Posterior vena cava (tissue), 2 donors: ENCODE measurements around the gene PLPP3. TPM values are rescaled to one million over a fixed set of nuclear protein-coding genes. Genes with fewer than 3 reads are reported as not detected.
A peak's percentile ranks its signal among the peaks of the same experiment; 100 is the strongest.
"Not testable (repeated sequence)": the region's sequence is repeated elsewhere in the genome, so short reads cannot be mapped to it uniquely, and the experiment has no call there.

Experiments
- DNase-seq: peaks from one replicate; pipeline ENCODE4 v3.0.0-alpha.2; 2020; ENCODE audit warnings: low spot score
- intact Hi-C, 2 donors: fragments of 100-400 bp; cut with DNase I; formaldehyde crosslinking; loops; one replicate each; pipeline versions ENCODE4 v1.14.1 to v1.14.2; 2022 to 2023
- long read RNA-seq, 2 donors: library from polyadenylated mRNA; unstranded; transcript quantifications; one replicate each; pipeline ENCODE4 v2.0.0, GENCODE V29; 2020 to 2021
- total RNA-seq, 2 donors: library from RNA; stranded (reverse); fragmentation: NEBNext Ultra II Directional; extraction: Animal tissue kit (Norgen Biotek cat#: 25700); gene quantifications; one replicate each; pipeline ENCODE4 v1.2.1, GENCODE V29; 2021
- donor health status: DM: yes; HTN: yes; CAD: no.
- donor health status: DM: yes; HTN: yes; CAD: no.

The PLPP3 gene
- 100 to 1,000 TPM; 141 to 173 TPM for total RNA-seq
- long read RNA-seq, donor 1, transcript PLPP3-201 (6 exons, 3,292 nt) = major isoform, 30 of 51 reads
- long read RNA-seq, donor 1, partial matches to known transcripts = 7 of 51 reads
- long read RNA-seq, donor 1, other reads (novel, unspliced or antisense) = 13 of 51 reads
- long read RNA-seq, donor 2, transcript PLPP3-201 (6 exons, 3,292 nt) = major isoform, 296 of 344 reads
- long read RNA-seq, donor 2, partial matches to known transcripts = 14 of 344 reads
- long read RNA-seq, donor 2, other reads (novel, unspliced or antisense) = 32 of 344 reads

GRCh38 chr1:56578963-56579875, at the start of gene PLPP3:
TSS of gene PLPP3 (minus strand) at chr1:56579563. CDS start at chr1:56579016, 547 bp downstream.
- DNase-seq = peak; percentile 95
- intact Hi-C loops = no loop called here

- intact Hi-C loops = no loop called here
- DNase-seq = no peak
Observed at GRCh38 chr1:56627636-56628039, 48.3 kb upstream of the PLPP3 start.

GRCh38 chr1:56627019-56627635, 47.8 kb upstream of the PLPP3 start:
- DNase-seq = no peak
- intact Hi-C loops = no loop called here

DNA sequence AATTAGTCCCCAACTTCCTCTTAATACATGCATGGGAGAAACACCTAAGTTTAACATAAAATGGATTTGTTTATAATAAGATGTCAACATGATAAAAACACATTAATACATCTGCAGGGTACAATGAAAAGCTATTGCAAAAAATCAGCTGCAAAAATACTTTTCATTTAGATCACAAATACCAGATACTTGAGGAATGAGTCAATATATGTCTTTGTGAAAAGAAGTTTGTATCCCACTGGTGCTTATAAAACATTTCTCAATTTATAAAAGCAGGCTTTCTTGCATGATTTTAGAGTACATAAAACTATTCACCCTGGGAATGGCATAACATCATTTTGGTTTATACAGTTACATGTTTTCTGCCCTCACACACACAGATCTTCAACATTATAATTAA, 47.2 kb upstream of the PLPP3 start:
- intact Hi-C loops = no loop called here
- no peak for DNase-seq

GRCh38 chr1:56625819-56626440, 46.6 kb upstream of the PLPP3 start:
- intact Hi-C loops = no loop called here
- no peak for DNase-seq

GRCh38 chr1:56617141-56617540, 37.8 kb upstream of the PLPP3 start:
- DNase-seq = no peak
- intact Hi-C loops = no loop called here

GRCh38 chr1:56610770-56611169, 31.4 kb upstream of the PLPP3 start:
- intact Hi-C loops, DNase-seq: not testable (repeated sequence)

GRCh38 chr1:56610097-56610496, 30.7 kb upstream of the PLPP3 start:
- intact Hi-C loops, DNase-seq: not testable (repeated sequence)

- intact Hi-C loops, DNase-seq: not testable (repeated sequence)
Observed at GRCh38 chr1:56595397-56596191, 16.2 kb upstream of the PLPP3 start.

DNA sequence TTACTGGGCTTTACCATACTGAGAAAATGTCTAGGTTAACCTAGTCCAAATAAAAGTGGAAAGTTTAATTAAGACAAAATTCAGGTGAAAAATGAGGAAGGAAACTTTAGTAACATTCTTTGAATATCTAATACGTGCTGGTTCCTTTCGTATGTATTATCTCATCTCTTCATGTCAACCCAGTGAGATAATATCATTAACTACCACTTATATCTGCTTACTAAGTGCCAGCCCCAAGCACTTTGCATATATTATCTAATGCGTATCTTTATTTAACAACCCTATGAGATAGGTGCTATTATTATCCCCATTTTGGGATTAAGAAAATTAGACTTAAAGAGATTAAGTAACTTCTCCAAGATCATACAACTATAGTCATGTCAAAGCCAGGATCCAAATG, 12.5 kb upstream of the PLPP3 start:
- intact Hi-C loops = no loop called here
- no peak for DNase-seq

DNA sequence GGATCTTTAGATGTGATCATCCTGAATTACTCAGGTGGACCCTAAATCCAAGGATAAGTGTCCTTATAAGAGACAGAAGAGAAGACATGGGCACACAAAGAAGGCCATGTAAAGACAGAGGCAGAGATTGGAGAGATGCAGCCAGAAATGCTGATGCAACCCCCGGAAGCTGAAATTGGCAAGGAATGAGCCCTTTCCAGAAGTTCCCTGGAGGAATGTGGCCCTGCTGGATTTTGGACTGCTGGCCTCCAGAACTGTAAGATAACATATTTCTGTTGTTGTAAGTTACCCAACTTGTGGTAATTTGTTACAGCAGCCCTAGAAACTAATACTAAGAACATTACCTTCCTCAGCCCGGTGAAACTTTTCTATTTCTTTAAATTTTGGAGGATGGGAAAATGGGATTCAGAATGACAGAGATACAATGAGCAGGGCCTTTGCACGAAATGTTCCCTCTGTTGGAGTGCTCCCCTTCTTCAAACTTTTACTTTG, 11.2 kb upstream of the PLPP3 start:
- no peak for DNase-seq
- intact Hi-C loops = no loop called here

DNA sequence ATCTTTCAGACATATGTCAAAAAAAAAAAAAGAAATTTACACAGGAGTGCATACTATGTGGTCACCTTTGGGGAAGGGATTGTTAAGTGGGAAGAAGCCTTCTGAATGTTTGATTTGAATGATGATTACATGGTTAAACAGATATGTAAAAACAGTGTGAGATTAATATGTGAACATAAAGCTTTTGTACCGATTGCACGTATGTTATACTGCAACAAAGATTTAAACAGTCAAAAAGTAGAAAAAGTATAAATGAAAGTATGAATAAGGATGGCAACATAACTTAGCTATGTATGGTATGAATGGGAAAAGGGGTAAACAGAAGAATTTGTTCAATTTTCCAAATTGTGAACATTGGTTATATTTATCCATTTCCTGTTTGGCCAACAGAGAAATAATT, 10.0 kb upstream of the PLPP3 start:
- no peak for DNase-seq
- intact Hi-C loops = loop anchor here (5.0 to 10.0 kb wide), 2 partner anchors 1215 to 1307 kb away; no protein-coding TSS in a partner anchor

- intact Hi-C loops = loop anchor here (5.0 to 10.0 kb wide), 2 partner anchors 1212 to 1304 kb away; no protein-coding TSS in a partner anchor
- DNase-seq = no peak
Observed at GRCh38 chr1:56586502-56586901, 7.1 kb upstream of the PLPP3 start.

- DNase-seq = no peak
- intact Hi-C loops = loop anchor here (5.0 to 10.0 kb wide), 2 partner anchors 1211 to 1304 kb away; no protein-coding TSS in a partner anchor
Observed at GRCh38 chr1:56585985-56586384, 6.6 kb upstream of the PLPP3 start.

GRCh38 chr1:56584910-56585528, 5.7 kb upstream of the PLPP3 start:
- intact Hi-C loops = loop anchor here (5.0 to 10.0 kb wide), 3 partner anchors 1210 to 1303 kb away; no protein-coding TSS in a partner anchor
- no peak for DNase-seq

DNA sequence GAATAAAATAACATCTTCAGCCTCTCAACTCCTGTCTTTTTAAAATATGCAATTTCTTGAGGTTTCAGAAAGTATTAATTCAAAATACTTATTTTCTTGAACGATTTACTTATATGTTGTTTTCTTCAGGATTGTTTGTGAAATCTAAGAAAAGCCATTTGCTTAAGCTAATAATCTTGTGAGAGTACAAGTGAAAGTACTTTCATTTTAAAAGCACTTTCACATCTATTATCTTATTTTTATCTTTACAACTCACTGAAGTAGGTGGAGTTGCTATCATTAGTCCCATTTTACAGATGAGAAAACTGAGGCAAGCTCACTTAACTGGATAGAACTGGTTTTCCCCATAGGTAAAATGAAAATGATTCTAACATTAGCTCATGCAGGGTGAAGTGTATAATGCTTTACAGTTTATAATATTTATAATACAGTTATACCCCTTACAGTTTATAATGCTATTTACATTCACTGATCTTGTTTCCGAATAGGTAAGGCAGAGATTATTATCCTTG, 4.7 kb upstream of the PLPP3 start:
- intact Hi-C loops = loop anchor here in 1 of 2 donors (5.0 to 10.0 kb wide), 2 partner anchors 1209 to 1297 kb away; no protein-coding TSS in a partner anchor
- no peak for DNase-seq

GRCh38 chr1:56580771-56581170, 1.4 kb upstream of the PLPP3 start:
- intact Hi-C loops = loop anchor here in 1 of 2 donors (5.0 to 10.0 kb wide), 2 partner anchors 1206 to 1293 kb away; no protein-coding TSS in a partner anchor
- DNase-seq = no peak
